KMS-11 (cell line): ENCODE data around the gene POU6F2.

Experiments used
- H2AFZ ChIP-seq: fragments of 200-600 bp; sonication (generic); 2 replicates; pipeline ENCODE4 v1.6.1; 2016; ENCODE audit warnings: antibody characterized with exemption, mixed run types, low read depth
- H3K27ac ChIP-seq: fragments of 200-600 bp; sonication (generic); 2 replicates; pipeline ENCODE4 v1.6.1; 2016; ENCODE audit warnings: mild to moderate bottlenecking, mixed run types
- H3K27me3 ChIP-seq: fragments of 200-600 bp; sonication (generic); 2 replicates; pipeline ENCODE4 v1.6.1; 2017; ENCODE audit warnings: mild to moderate bottlenecking, low read depth, mixed run types, moderate library complexity; ENCODE audit not compliant: insufficient read depth
- H3K36me3 ChIP-seq: fragments of 200-600 bp; sonication (generic); 2 replicates; pipeline ENCODE4 v1.6.1; 2017; ENCODE audit warnings: mild to moderate bottlenecking, mixed run types; ENCODE audit not compliant: insufficient read depth
- H3K4me1 ChIP-seq: fragments of 200-600 bp; sonication (generic); 2 replicates; pipeline ENCODE4 v1.6.1; 2016; ENCODE audit warnings: mild to moderate bottlenecking, low read depth, mixed run types; ENCODE audit not compliant: poor library complexity, severe bottlenecking
- H3K4me2 ChIP-seq: fragments of 200-600 bp; sonication (generic); 2 replicates; pipeline ENCODE4 v1.7.0; 2016; ENCODE audit warnings: mild to moderate bottlenecking, mixed run types
- H3K4me3 ChIP-seq: fragments of 200-600 bp; sonication (generic); IDR thresholded peaks from 2 replicates; pipeline ENCODE4 v1.6.1; 2017; ENCODE audit warnings: low read depth, low read length, mixed read lengths; ENCODE audit not compliant: insufficient read depth
- H3K79me2 ChIP-seq: fragments of 200-600 bp; sonication (generic); 2 replicates; pipeline ENCODE4 v1.6.1; 2016; ENCODE audit warnings: low read depth, mixed run types; ENCODE audit not compliant: insufficient read depth
- H3K9ac ChIP-seq: fragments of 200-600 bp; sonication (generic); 2 replicates; pipeline ENCODE4 v1.6.1; 2016; ENCODE audit warnings: mild to moderate bottlenecking, mixed run types
- H4K20me1 ChIP-seq: fragments of 200-600 bp; sonication (generic); 2 replicates; pipeline ENCODE4 v1.6.1; 2016; ENCODE audit warnings: mild to moderate bottlenecking, mixed run types; ENCODE audit not compliant: insufficient read depth
- TF ChIP-seq, protein P1 (sequence below): fragments of 200-600 bp; sonication (generic); conservative IDR thresholded peaks from 2 replicates; pipeline ENCODE4 v1.6.1; 2017; ENCODE audit warnings: low read depth, mild to moderate bottlenecking, antibody characterized with exemption, low read length, moderate library complexity, mixed read lengths

POU6F2 gene

DNA sequence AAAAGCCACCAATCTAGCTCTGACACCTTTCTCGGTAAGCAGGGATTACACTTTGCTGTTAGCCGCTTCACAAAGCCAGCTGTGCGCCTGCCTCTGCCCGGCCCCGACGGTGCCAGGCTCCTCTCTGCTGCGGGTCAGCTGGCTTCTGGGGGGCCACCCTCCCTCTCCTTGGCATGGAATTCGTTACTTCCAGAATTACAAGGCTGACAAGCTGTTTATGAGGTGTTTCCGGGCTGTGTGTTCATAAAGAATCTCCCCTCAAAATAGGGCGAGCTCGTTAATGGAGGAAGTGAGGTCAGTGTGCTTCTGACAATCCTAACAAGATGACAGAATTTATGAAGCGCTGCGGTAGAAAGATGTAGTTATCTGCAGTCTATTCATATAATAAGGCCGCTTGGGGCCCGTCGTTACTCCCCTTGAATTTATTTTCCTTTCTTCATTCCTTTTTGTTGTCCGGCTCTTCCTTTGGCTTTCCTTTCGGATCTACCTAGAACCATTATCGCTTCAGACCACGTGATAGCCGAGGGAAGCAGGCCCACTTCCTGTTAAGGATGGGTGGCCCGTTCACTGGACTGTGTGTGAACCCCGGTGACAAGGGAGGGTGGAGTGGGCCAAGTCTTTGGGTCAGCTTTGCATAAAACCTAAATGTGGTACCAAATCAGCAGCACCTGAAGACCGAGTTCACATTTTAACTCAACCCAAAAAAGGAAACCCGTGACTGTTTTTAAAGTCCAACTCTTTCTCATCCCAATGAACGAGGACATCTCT lies 315.5 kb downstream of the POU6F2 start:
- no peaks in the 10 kb centered on the region for H3K36me3 ChIP-seq
- no peak overlapping the region for H3K4me2 ChIP-seq
- H3K27me3 ChIP-seq = no peaks in the 10 kb centered on the region
- H3K9ac ChIP-seq = no peak overlapping the region
- H3K27ac ChIP-seq = no peak overlapping the region
- H3K4me3 ChIP-seq = no peak overlapping the region
- H3K79me2 ChIP-seq = no peaks in the 10 kb centered on the region
- H4K20me1 ChIP-seq = no peaks in the 10 kb centered on the region
- TF ChIP-seq, protein P1, sequence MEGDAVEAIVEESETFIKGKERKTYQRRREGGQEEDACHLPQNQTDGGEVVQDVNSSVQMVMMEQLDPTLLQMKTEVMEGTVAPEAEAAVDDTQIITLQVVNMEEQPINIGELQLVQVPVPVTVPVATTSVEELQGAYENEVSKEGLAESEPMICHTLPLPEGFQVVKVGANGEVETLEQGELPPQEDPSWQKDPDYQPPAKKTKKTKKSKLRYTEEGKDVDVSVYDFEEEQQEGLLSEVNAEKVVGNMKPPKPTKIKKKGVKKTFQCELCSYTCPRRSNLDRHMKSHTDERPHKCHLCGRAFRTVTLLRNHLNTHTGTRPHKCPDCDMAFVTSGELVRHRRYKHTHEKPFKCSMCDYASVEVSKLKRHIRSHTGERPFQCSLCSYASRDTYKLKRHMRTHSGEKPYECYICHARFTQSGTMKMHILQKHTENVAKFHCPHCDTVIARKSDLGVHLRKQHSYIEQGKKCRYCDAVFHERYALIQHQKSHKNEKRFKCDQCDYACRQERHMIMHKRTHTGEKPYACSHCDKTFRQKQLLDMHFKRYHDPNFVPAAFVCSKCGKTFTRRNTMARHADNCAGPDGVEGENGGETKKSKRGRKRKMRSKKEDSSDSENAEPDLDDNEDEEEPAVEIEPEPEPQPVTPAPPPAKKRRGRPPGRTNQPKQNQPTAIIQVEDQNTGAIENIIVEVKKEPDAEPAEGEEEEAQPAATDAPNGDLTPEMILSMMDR = no peak
- no peaks in the 10 kb centered on the region for H3K4me1 ChIP-seq
- H2AFZ ChIP-seq = no peak overlapping the region

DNA sequence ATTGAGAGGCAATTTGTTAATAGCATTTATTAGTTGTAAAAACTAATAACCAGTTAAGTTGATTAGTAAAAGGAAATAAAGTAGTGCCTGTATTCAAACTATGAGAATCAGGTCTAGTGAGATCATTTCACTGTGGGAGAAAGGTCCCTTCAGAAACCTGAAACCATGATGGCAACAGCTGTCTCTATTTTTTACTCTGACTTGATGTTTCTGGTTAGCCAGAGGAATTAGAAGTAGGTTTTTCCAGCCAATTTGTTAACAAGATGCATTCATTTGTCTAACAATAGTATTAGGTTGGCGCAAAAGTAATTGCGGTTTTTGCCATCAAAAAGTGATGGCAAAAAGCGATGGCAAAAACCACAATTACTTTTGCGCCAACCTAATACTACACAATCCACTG lies 316.3 kb downstream of the POU6F2 start:
- H3K9ac ChIP-seq = no peak overlapping the region
- H3K27me3 ChIP-seq = no peaks in the 10 kb centered on the region
- no peak overlapping the region for H3K27ac ChIP-seq
- H3K4me3 ChIP-seq = no peak overlapping the region
- no peak overlapping the region for H3K4me2 ChIP-seq
- H2AFZ ChIP-seq = no peak overlapping the region
- H4K20me1 ChIP-seq = no peaks in the 10 kb centered on the region
- H3K4me1 ChIP-seq = no peaks in the 10 kb centered on the region
- no peaks in the 10 kb centered on the region for H3K79me2 ChIP-seq
- H3K36me3 ChIP-seq = no peaks in the 10 kb centered on the region
- TF ChIP-seq, protein P1 = no peak

DNA sequence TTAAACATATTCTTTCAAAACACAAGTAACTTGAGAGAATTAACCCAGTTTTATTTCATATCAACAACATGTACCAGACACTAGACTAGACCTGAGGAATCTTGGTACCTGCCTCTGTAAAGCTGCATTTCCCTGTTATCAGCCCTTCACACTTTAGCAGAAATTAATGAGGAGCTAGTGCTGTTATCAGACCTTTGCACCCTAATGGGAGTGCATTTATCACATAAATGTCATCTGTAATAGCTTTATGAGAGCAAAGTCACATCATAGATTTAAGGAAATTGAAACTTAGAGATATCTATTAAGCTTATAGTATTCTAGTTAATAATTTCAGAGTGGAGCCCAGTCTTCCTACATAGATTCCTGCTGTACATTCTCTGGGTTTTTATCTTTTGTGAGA lies 318.1 kb downstream of the POU6F2 start:
- Histone ChIP-seq H4K20me1 (no peaks in the 10 kb centered on the region), H3K4me1 (no peaks in the 10 kb centered on the region), H3K27me3 (no peaks in the 10 kb centered on the region), H2AFZ (no peak overlapping the region), H3K36me3 (no peaks in the 10 kb centered on the region), H3K4me3 (no peak overlapping the region), H3K79me2 (no peaks in the 10 kb centered on the region), H3K4me2 (no peak overlapping the region), H3K9ac (no peak overlapping the region), H3K27ac (no peak overlapping the region)
- TF ChIP-seq, protein P1 = no peak

DNA sequence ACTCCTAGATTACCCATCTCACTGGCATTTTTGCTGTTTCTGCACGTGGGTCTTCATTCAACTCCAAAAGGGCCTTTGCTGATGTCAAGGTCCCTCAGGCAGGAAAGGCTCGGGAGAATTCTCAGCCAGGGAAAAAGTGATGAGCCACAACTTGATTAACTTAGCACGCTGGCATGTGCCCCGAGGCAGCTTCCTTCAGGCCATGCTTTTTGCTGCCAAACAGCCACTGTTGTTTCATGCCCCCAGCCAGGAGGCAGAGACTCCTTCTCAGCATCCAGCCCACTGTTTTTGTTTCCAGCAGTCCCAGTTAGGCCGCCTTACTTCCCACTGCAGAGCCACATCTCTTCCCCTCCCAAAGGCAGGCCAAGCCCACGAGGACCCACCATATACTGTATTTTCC lies 322.0 kb downstream of the POU6F2 start:
- no peak overlapping the region for H2AFZ ChIP-seq
- H3K4me3 ChIP-seq = no peak overlapping the region
- no peak overlapping the region for H3K4me2 ChIP-seq
- no peaks in the 10 kb centered on the region for H4K20me1 ChIP-seq
- no peaks in the 10 kb centered on the region for H3K36me3 ChIP-seq
- H3K4me1 ChIP-seq = no peaks in the 10 kb centered on the region
- H3K27ac ChIP-seq = no peak overlapping the region
- no peaks in the 10 kb centered on the region for H3K79me2 ChIP-seq
- no peak overlapping the region for H3K9ac ChIP-seq
- no peaks in the 10 kb centered on the region for H3K27me3 ChIP-seq
- TF ChIP-seq, protein P1 = no peak
